HepG2 (cell line): Measurements from ENCODE around the gene SLC13A3. TPM values are rescaled to one million over a fixed set of nuclear protein-coding genes. Genes with fewer than 3 reads are reported as not detected.

Experiments used
- ATF7 ChIP-seq, 2 experiments: fragments of 450-650 bp in 1 of 2; sonication (generic) in 1 of 2; formaldehyde crosslinking in 1 of 2; IDR thresholded peaks; 2 replicates each; pipeline versions ENCODE4 v1.4.0 to v1.6.1; 2016 to 2020; ENCODE audit warnings: antibody characterized with exemption in 1 of 2, mild to moderate bottlenecking in 1 of 2, missing genetic modification reagents in 1 of 2
- BRCA1 ChIP-seq: sonication (generic); formaldehyde crosslinking; IDR thresholded peaks from 2 replicates; pipeline ENCODE4 v1.4.0; 2020; ENCODE audit warnings: missing genetic modification reagents
- FOXJ3 ChIP-seq: sonication (generic); formaldehyde crosslinking; IDR thresholded peaks from 2 replicates; pipeline ENCODE4 v1.4.0; 2020; ENCODE audit warnings: missing genetic modification reagents, mild to moderate bottlenecking, borderline replicate concordance
- GFI1 ChIP-seq: sonication (generic); formaldehyde crosslinking; IDR thresholded peaks from 2 replicates; pipeline ENCODE4 v1.5.0; 2020; ENCODE audit warnings: missing genetic modification reagents, mild to moderate bottlenecking, borderline replicate concordance
- MAF1 ChIP-seq: sonication (generic); formaldehyde crosslinking; IDR thresholded peaks from 2 replicates; pipeline ENCODE4 v1.5.0; 2020; ENCODE audit warnings: missing genetic modification reagents, borderline replicate concordance
- MYPOP ChIP-seq: sonication (generic); formaldehyde crosslinking; IDR thresholded peaks from 2 replicates; pipeline ENCODE4 v1.8.1; 2023; ENCODE audit warnings: mild to moderate bottlenecking, moderate library complexity, missing genetic modification reagents
- NR2F2 ChIP-seq: IDR thresholded peaks from 2 replicates; pipeline ENCODE4 v1.6.1; 2012; ENCODE audit warnings: low read depth, inconsistent platforms, borderline replicate concordance
- POLR2AphosphoS2 ChIP-seq: IDR thresholded peaks from 2 replicates; pipeline ENCODE4 v1.6.1; 2011; ENCODE audit warnings: low read depth, low read length, improper control_type of control experiment
- PPARG ChIP-seq: conservative IDR thresholded peaks from 2 replicates; pipeline ENCODE4 v1.6.1; 2016; ENCODE audit warnings: missing biosample characterization, missing genetic modification reagents
- REL ChIP-seq: sonication (generic); formaldehyde crosslinking; conservative IDR thresholded peaks from 2 replicates; pipeline ENCODE4 v1.8.0; 2022; ENCODE audit warnings: mild to moderate bottlenecking, missing genetic modification reagents, moderate library complexity
- SP2 ChIP-seq: sonication (generic); formaldehyde crosslinking; IDR thresholded peaks from 2 replicates; pipeline ENCODE4 v1.5.1; 2020; ENCODE audit warnings: mild to moderate bottlenecking, missing genetic modification reagents
- TBP ChIP-seq: sonication (generic); formaldehyde crosslinking; IDR thresholded peaks from 2 replicates; pipeline ENCODE4 v1.5.0; 2020; ENCODE audit warnings: missing genetic modification reagents
- ZC3H4 ChIP-seq: sonication (generic); formaldehyde crosslinking; IDR thresholded peaks from 2 replicates; pipeline ENCODE4 v1.4.0; 2020; ENCODE audit warnings: missing genetic modification reagents, borderline replicate concordance
- ZNF460 ChIP-seq: sonication (generic); formaldehyde crosslinking; IDR thresholded peaks from 2 replicates; pipeline ENCODE4 v1.5.1; 2020; ENCODE audit warnings: missing genetic modification reagents, mild to moderate bottlenecking, borderline replicate concordance
- ZNF556 ChIP-seq: sonication (generic); formaldehyde crosslinking; IDR thresholded peaks from 2 replicates; pipeline ENCODE4 v1.4.0; 2020; ENCODE audit warnings: mild to moderate bottlenecking, missing genetic modification reagents, borderline replicate concordance
- ZNF780A ChIP-seq: sonication (generic); formaldehyde crosslinking; IDR thresholded peaks from 2 replicates; pipeline ENCODE4 v1.8.0; 2022; ENCODE audit warnings: mild to moderate bottlenecking, missing genetic modification reagents, moderate library complexity
- ZNF839 ChIP-seq: sonication (generic); formaldehyde crosslinking; IDR thresholded peaks from 2 replicates; pipeline ENCODE4 v1.4.0; 2020; ENCODE audit warnings: missing genetic modification reagents, mild to moderate bottlenecking, borderline replicate concordance
- polyA plus RNA-seq, 8 experiments: library from polyadenylated mRNA; depleted of rRNA in 3 of 8; stranded (reverse) in 7 of 8; unstranded in 1 of 8; fragments of >200 nt; fragmentation: Illumina TruSeq in 4 of 8; extraction: Trizol in 4 of 8; gene quantifications; 2 replicates each; pipeline versions ENCODE4 v1.2.1 to v1.2.3, GENCODE V29; 2011 to 2016; ENCODE audit warnings: low read depth in 4 of 8, missing spikeins in 1 of 8, mixed read lengths in 1 of 8; ENCODE audit not compliant: insufficient read depth in 1 of 8
- total RNA-seq, 5 experiments: library from RNA; depleted of rRNA; stranded (reverse); fragments of >200 nt; fragmentation: Illumina TruSeq; extraction: Trizol; gene quantifications; 2 replicates each; pipeline ENCODE4 v1.2.3, GENCODE V29; 2016; ENCODE audit warnings: low read depth in 1 of 5
- TF ChIP-seq, protein P1 (sequence below): sonication (generic); formaldehyde crosslinking; IDR thresholded peaks from 2 replicates; pipeline ENCODE4 v1.8.0; 2022; ENCODE audit warnings: mild to moderate bottlenecking, missing genetic modification reagents; ENCODE audit not compliant: insufficient replicate concordance
- TF ChIP-seq, protein P2 (sequence below): sonication (generic); formaldehyde crosslinking; IDR thresholded peaks from 2 replicates; pipeline ENCODE4 v1.4.0; 2020; ENCODE audit warnings: missing genetic modification reagents
- TF ChIP-seq, protein P3 (sequence below): sonication (generic); formaldehyde crosslinking; IDR thresholded peaks from 2 replicates; pipeline ENCODE4 v1.5.1; 2020; ENCODE audit warnings: missing genetic modification reagents, mild to moderate bottlenecking, borderline replicate concordance
- TF ChIP-seq, protein P4 (sequence below): sonication (generic); formaldehyde crosslinking; IDR thresholded peaks from 2 replicates; pipeline ENCODE4 v1.4.0; 2020; ENCODE audit warnings: mild to moderate bottlenecking, low read depth, missing genetic modification reagents

SLC13A3 gene
- total and polyA plus RNA-seq, 2 of the 13 experiments (the other 11 are each of a cell fraction or from before 2014, with no cell fraction given), result 66.5 to 76.0 TPM

GRCh38 chr20:46606817-46607190 is 44.5 kb downstream of the SLC13A3 start (continued):
- TF ChIP-seq, protein P1, sequence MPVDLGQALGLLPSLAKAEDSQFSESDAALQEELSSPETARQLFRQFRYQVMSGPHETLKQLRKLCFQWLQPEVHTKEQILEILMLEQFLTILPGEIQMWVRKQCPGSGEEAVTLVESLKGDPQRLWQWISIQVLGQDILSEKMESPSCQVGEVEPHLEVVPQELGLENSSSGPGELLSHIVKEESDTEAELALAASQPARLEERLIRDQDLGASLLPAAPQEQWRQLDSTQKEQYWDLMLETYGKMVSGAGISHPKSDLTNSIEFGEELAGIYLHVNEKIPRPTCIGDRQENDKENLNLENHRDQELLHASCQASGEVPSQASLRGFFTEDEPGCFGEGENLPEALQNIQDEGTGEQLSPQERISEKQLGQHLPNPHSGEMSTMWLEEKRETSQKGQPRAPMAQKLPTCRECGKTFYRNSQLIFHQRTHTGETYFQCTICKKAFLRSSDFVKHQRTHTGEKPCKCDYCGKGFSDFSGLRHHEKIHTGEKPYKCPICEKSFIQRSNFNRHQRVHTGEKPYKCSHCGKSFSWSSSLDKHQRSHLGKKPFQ, result no peak
- TF ChIP-seq ZC3H4 (peak; percentile 73; the same call in 1 of the 2 replicates), POLR2AphosphoS2 (no peak), FOXJ3 (no peak), REL (CRISPR knock-in tag) (no peak), ZNF460 (CRISPR knock-in tag) (no peak), MYPOP (CRISPR knock-in tag) (no peak), GFI1 (no peak), ZNF839 (CRISPR knock-in tag) (no peak), BRCA1 (CRISPR knock-in tag) (0 out of 2 replicates have a peak, but pooled peaks have one; percentile 12), TBP (no peak), ATF7 (IDR thresholded peaks at IDR 0.05) (no peak), ATF7 (CRISPR knock-in tag; IDR thresholded peaks at IDR 0.05) (no peak), SP2 (CRISPR knock-in tag) (no peak), ZNF556 (CRISPR knock-in tag) (no peak), MAF1 (peak; percentile 57; the same call in 1 of the 2 replicates), ZNF780A (no peak), PPARG (CRISPR knock-in tag) (no peak), NR2F2 (0 out of 2 replicates have a peak, but pooled peaks have one; percentile 42)
- TF ChIP-seq, protein P2, sequence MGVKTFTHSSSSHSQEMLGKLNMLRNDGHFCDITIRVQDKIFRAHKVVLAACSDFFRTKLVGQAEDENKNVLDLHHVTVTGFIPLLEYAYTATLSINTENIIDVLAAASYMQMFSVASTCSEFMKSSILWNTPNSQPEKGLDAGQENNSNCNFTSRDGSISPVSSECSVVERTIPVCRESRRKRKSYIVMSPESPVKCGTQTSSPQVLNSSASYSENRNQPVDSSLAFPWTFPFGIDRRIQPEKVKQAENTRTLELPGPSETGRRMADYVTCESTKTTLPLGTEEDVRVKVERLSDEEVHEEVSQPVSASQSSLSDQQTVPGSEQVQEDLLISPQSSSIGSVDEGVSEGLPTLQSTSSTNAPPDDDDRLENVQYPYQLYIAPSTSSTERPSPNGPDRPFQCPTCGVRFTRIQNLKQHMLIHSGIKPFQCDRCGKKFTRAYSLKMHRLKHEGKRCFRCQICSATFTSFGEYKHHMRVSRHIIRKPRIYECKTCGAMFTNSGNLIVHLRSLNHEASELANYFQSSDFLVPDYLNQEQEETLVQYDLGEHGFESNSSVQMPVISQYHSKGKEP (CRISPR knock-in tag), result no peak
- TF ChIP-seq, protein P3, sequence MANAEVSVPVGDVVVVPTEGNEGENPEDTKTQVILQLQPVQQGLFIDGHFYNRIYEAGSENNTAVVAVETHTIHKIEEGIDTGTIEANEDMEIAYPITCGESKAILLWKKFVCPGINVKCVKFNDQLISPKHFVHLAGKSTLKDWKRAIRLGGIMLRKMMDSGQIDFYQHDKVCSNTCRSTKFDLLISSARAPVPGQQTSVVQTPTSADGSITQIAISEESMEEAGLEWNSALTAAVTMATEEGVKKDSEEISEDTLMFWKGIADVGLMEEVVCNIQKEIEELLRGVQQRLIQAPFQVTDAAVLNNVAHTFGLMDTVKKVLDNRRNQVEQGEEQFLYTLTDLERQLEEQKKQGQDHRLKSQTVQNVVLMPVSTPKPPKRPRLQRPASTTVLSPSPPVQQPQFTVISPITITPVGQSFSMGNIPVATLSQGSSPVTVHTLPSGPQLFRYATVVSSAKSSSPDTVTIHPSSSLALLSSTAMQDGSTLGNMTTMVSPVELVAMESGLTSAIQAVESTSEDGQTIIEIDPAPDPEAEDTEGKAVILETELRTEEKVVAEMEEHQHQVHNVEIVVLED (CRISPR knock-in tag), result no peak
- TF ChIP-seq, protein P4, sequence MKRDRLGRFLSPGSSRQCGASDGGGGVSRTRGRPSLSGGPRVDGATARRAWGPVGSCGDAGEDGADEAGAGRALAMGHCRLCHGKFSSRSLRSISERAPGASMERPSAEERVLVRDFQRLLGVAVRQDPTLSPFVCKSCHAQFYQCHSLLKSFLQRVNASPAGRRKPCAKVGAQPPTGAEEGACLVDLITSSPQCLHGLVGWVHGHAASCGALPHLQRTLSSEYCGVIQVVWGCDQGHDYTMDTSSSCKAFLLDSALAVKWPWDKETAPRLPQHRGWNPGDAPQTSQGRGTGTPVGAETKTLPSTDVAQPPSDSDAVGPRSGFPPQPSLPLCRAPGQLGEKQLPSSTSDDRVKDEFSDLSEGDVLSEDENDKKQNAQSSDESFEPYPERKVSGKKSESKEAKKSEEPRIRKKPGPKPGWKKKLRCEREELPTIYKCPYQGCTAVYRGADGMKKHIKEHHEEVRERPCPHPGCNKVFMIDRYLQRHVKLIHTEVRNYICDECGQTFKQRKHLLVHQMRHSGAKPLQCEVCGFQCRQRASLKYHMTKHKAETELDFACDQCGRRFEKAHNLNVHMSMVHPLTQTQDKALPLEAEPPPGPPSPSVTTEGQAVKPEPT, result no peak
